CD4-positive, alpha-beta T cell (primary cell): ENCODE measurements around the gene IFNE. TPM values are rescaled to one million over a fixed set of nuclear protein-coding genes. Genes with fewer than 3 reads are reported as not detected.

Experiments used
- ATAC-seq: fragments of 200-7000 bp; cut with Tn5 transposase; one replicate; pipeline ENCODE4 v1.10.0; 2022; ENCODE audit warnings: mild to moderate bottlenecking; ENCODE audit not compliant: poor library complexity
- CTCF ChIA-PET: fragments of 350-600 bp; sonication (Branson Sonifier 250); formaldehyde crosslinking; loops from one replicate; lab custom pipeline; 2021; ENCODE audit warnings: antibody characterized with exemption, inconsistent platforms; lab: Charles Lee
- POLR2A ChIA-PET: fragments of 350-600 bp; sonication (Branson Sonifier 250); formaldehyde crosslinking; loops from one replicate; lab custom pipeline; 2021; ENCODE audit warnings: antibody characterized with exemption, inconsistent platforms; lab: Charles Lee
- DNase-seq, 14 experiments: peaks; one replicate each; pipeline ENCODE4 v3.0.0-alpha.2; 2013 to 2020; ENCODE audit warnings: mixed read lengths in 2 of 14
- H3K27ac ChIP-seq, 2 donors: one replicate each; pipeline versions ENCODE4 v1.5.1 to v1.7.0; 2013; ENCODE audit warnings: low read length in 2 of 2, low read depth in 1 of 2, mild to moderate bottlenecking in 1 of 2
- H3K27me3 ChIP-seq, 2 experiments: 1 replicate in 1 of 2; 2 replicates in 1 of 2; pipeline versions ENCODE4 v1.6.1 to v1.7.0; 2013; ENCODE audit warnings: low read length in 2 of 2, control low read depth in 1 of 2, mild to moderate bottlenecking in 1 of 2, moderate library complexity in 1 of 2; ENCODE audit not compliant: insufficient read depth in 2 of 2, control insufficient read depth in 1 of 2
- H3K36me3 ChIP-seq: one replicate; pipeline ENCODE4 v1.6.1; 2013; ENCODE audit warnings: low read length, control low read depth; ENCODE audit not compliant: insufficient read depth
- H3K4me1 ChIP-seq: one replicate; pipeline ENCODE4 v1.6.1; 2013; ENCODE audit warnings: low read length, control low read depth; ENCODE audit not compliant: insufficient read depth
- H3K4me3 ChIP-seq: one replicate; pipeline ENCODE4 v1.5.1; 2013; ENCODE audit warnings: mild to moderate bottlenecking, low read length, moderate library complexity
- H3K9me3 ChIP-seq, 2 experiments: 1 replicate in 1 of 2; 2 replicates in 1 of 2; pipeline versions ENCODE4 v1.6.1 to v1.7.0; 2013; ENCODE audit warnings: low read length in 2 of 2, mild to moderate bottlenecking in 2 of 2, control low read depth in 1 of 2, moderate library complexity in 1 of 2; ENCODE audit not compliant: control insufficient read depth in 1 of 2, insufficient read depth in 1 of 2
- H3K27ac Mint-ChIP-seq: one replicate; pipeline ENCODE4 v1.8.0; 2020; ENCODE audit warnings: mixed read lengths
- H3K27me3 Mint-ChIP-seq: one replicate; pipeline ENCODE4 v1.8.0; 2021; ENCODE audit warnings: mixed read lengths
- H3K36me3 Mint-ChIP-seq: one replicate; pipeline ENCODE4 v1.8.0; 2021; ENCODE audit warnings: low read depth, mixed read lengths
- H3K4me1 Mint-ChIP-seq: one replicate; pipeline ENCODE4 v1.8.0; 2021; ENCODE audit warnings: low read depth, mixed read lengths
- H3K4me3 Mint-ChIP-seq: one replicate; pipeline ENCODE4 v1.8.0; 2020; ENCODE audit warnings: mild to moderate bottlenecking, mixed read lengths
- H3K9me3 Mint-ChIP-seq: one replicate; pipeline ENCODE4 v1.8.0; 2020; ENCODE audit warnings: mixed read lengths
- CTCF ChIP-seq: fragments of 200-600 bp; IDR thresholded peaks from one replicate; pipeline ENCODE4 v1.8.0; 2022; ENCODE audit warnings: antibody characterized with exemption, mild to moderate bottlenecking
- intact Hi-C, 2 experiments: fragments of 100-400 bp; cut with DNase I in 1 of 2; cut with micrococcal nuclease in 1 of 2; formaldehyde crosslinking; loops; one replicate each; pipeline versions ENCODE4 v1.15.1 to v1.9.0; 2023 to 2025; cut with DNase I, micrococcal nuclease
- total RNA-seq, 174 experiments: library from RNA in 2 of 174; stranded (reverse) in 2 of 174; gene quantifications; one replicate each; pipeline ENCODE4 v1.2.3 and lab custom pipeline; 2021 to 2026

The IFNE gene
- total RNA-seq, 2 experiments from 2014 or later = not detected

GRCh38 chr9:21505425-21506179 is 23.5 kb upstream of the IFNE start:
- ChIA-PET CTCF (interaction anchor here (1.6 kb wide), 1 partner anchor 20 kb away, joined by 3 read pairs; no protein-coding TSS in a partner anchor), POLR2A (no interaction called here)
- Histone ChIP-seq H3K27ac (no peak overlapping the region), H3K4me1 (peaks cover 3% of the 10 kb centered on the region), H3K27me3 (no peaks in the 10 kb centered on the region), H3K36me3 (no peaks in the 10 kb centered on the region), H3K9me3 (no peaks in the 10 kb centered on the region), H3K4me3 (no peak overlapping the region)
- Mint-ChIP-seq H3K4me3 (no peak overlapping the region), H3K4me1 (no peaks in the 10 kb centered on the region), H3K9me3 (no peaks in the 10 kb centered on the region), H3K27ac (no peak overlapping the region), H3K27me3 (no peaks in the 10 kb centered on the region), H3K36me3 (no peaks in the 10 kb centered on the region)
- intact Hi-C loops = no loop called here
- TF ChIP-seq CTCF = no peak
- ATAC-seq = no peak
- peak in 1 of 14 experiments; percentile 34 for DNase-seq

GRCh38 chr9:21504894-21505293 is 22.8 kb upstream of the IFNE start:
- H3K36me3 ChIP-seq = no peaks in the 10 kb centered on the region
- POLR2A ChIA-PET = no interaction called here
- Mint-ChIP-seq H3K4me1 (no peaks in the 10 kb centered on the region), H3K9me3 (no peaks in the 10 kb centered on the region), H3K4me3 (no peak overlapping the region), H3K36me3 (no peaks in the 10 kb centered on the region), H3K27me3 (no peaks in the 10 kb centered on the region), H3K27ac (no peak overlapping the region)
- H3K4me3 ChIP-seq = no peak overlapping the region
- peaks cover 3% of the 10 kb centered on the region for H3K4me1 ChIP-seq
- peak in 3 of 14 experiments; percentile 15 to 70 (median 19) for DNase-seq
- intact Hi-C loops = no loop called here
- no peak overlapping the region for H3K27ac ChIP-seq
- no peaks in the 10 kb centered on the region for H3K9me3 ChIP-seq
- no peaks in the 10 kb centered on the region for H3K27me3 ChIP-seq
- ATAC-seq = no peak
- no peak for TF ChIP-seq CTCF
- CTCF ChIA-PET = interaction anchor here (1.6 kb wide), 1 partner anchor 19 kb away, joined by 3 read pairs; no protein-coding TSS in a partner anchor

- Mint-ChIP-seq H3K27me3 (no peaks in the 10 kb centered on the region), H3K36me3 (no peaks in the 10 kb centered on the region), H3K4me1 (no peaks in the 10 kb centered on the region), H3K9me3 (no peaks in the 10 kb centered on the region), H3K4me3 (no peak overlapping the region), H3K27ac (no peak overlapping the region)
- ChIA-PET CTCF (interaction anchor here (0.6 to 1.6 kb wide), 2 partner anchors 18 to 1808 kb away, joined by 3 to 4 read pairs; no protein-coding TSS in a partner anchor), POLR2A (no interaction called here)
- H3K9me3 ChIP-seq = no peaks in the 10 kb centered on the region
- H3K4me3 ChIP-seq = no peak overlapping the region
- DNase-seq = peak in 1 of 14 experiments; percentile 38
- ATAC-seq = no peak
- H3K4me1 ChIP-seq = peaks cover 3% of the 10 kb centered on the region
- no peaks in the 10 kb centered on the region for H3K36me3 ChIP-seq
- H3K27ac ChIP-seq = no peak overlapping the region
- H3K27me3 ChIP-seq = no peaks in the 10 kb centered on the region
- TF ChIP-seq CTCF = no peak
- intact Hi-C loops = no loop called here
These were observed 22.0 kb upstream of the IFNE start for GRCh38 chr9:21504113-21504512.
